GM06990 (cell line): ENCODE data around the gene BAD.

Source experiments
- DNase-seq: peaks from one replicate; pipeline ENCODE4 v3.0.0-alpha.2; 2011; ENCODE audit not compliant: insufficient read length; ENCODE audit errors: extremely low read depth
- H3K27me3 ChIP-seq: replicated peaks from 2 replicates; pipeline ENCODE4 v1.6.0; 2011; ENCODE audit warnings: low read length; ENCODE audit not compliant: control insufficient read depth, insufficient read depth
- H3K36me3 ChIP-seq: 2 replicates; pipeline ENCODE4 v1.5.1; 2011; ENCODE audit warnings: low read length; ENCODE audit not compliant: control insufficient read depth, insufficient read depth
- H3K4me3 ChIP-seq: replicated peaks from 2 replicates; pipeline ENCODE4 v1.5.1; 2011; ENCODE audit warnings: low read depth, mild to moderate bottlenecking, control low read depth, low read length
- TF ChIP-seq, protein P1 (sequence below): IDR thresholded peaks from 2 replicates; pipeline ENCODE4 v1.5.1; 2011; ENCODE audit warnings: low read length, control low read depth, mild to moderate bottlenecking, inconsistent platforms; ENCODE audit not compliant: insufficient read depth, poor library complexity, severe bottlenecking

The BAD gene

DNA sequence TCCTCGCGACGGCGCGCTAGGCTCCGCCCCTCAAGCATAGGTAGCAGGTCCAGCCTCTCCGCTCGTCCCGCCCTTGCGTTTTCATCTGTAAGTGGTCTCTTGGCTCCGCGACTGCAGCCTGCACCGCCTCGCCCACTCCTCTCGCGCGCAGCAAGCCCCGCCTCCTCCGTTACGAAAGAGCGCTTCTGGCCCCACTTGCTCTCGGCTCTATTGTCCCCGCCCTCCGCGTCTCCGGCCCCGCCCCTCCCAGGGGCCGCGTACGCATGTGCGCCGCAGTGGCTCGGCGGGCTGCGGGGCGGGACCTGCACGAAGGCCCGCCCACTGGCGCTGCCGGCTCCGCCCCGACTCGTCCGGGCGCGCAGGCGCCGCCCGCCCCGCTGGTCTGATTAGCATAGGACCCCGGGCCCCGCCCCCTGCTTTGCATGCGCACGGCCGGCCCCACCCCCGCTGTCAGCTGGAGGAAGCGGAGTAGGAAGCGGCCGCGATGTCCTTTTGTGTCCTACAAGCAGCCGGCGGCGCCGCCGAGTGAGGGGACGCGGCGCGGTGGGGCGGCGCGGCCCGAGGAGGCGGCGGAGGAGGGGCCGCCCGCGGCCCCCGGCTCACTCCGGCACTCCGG is 20.7 kb upstream of the BAD start, which contains the start of gene ESRRA:
Gene ESRRA, plus strand, starts transcription at position 450 of the 616 bp plus-strand sequence. CDS start 1,656 bp downstream, outside the sequence.
- peak; percentile 99 for DNase-seq
- H3K36me3 ChIP-seq, result peaks cover 3% of the 10 kb centered on the region
- no peaks in the 10 kb centered on the region; the same call in 1 of the 2 replicates for H3K27me3 ChIP-seq
- peak within 1 kb of the TSS; percentile 83 for H3K4me3 ChIP-seq
- TF ChIP-seq, protein P1, sequence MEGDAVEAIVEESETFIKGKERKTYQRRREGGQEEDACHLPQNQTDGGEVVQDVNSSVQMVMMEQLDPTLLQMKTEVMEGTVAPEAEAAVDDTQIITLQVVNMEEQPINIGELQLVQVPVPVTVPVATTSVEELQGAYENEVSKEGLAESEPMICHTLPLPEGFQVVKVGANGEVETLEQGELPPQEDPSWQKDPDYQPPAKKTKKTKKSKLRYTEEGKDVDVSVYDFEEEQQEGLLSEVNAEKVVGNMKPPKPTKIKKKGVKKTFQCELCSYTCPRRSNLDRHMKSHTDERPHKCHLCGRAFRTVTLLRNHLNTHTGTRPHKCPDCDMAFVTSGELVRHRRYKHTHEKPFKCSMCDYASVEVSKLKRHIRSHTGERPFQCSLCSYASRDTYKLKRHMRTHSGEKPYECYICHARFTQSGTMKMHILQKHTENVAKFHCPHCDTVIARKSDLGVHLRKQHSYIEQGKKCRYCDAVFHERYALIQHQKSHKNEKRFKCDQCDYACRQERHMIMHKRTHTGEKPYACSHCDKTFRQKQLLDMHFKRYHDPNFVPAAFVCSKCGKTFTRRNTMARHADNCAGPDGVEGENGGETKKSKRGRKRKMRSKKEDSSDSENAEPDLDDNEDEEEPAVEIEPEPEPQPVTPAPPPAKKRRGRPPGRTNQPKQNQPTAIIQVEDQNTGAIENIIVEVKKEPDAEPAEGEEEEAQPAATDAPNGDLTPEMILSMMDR, result no peak

GRCh38 chr11:64304316-64305072 is 20.0 kb upstream of the BAD start:
- peak overlapping the region; percentile 80 for H3K4me3 ChIP-seq
- no peaks in the 10 kb centered on the region; the same call in 1 of the 2 replicates for H3K27me3 ChIP-seq
- H3K36me3 ChIP-seq, result peaks cover 3% of the 10 kb centered on the region
- peak; percentile 87 for DNase-seq
- TF ChIP-seq, protein P1, result peak; percentile 93

DNA sequence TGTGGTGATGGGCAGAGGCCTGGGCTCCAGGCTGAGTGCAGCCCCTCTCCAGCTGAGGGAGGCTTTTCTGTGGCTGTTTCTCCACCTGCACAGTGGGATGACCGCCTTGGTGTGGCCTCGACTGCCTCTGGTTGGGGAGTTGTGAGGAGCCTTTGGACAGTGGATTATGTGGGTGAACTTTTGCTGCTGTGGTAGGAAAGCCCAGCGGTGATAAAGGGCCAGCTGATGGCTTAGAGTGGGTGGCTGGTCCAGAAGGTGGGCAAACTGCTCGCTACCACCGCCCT is 19.5 kb upstream of the BAD start:
- DNase-seq, result no peak
- Histone ChIP-seq H3K27me3 (no peaks in the 10 kb centered on the region; the same call in 1 of the 2 replicates), H3K4me3 (peak overlapping the region; percentile 80), H3K36me3 (peaks cover 3% of the 10 kb centered on the region)
- TF ChIP-seq, protein P1, result no peak

DNA sequence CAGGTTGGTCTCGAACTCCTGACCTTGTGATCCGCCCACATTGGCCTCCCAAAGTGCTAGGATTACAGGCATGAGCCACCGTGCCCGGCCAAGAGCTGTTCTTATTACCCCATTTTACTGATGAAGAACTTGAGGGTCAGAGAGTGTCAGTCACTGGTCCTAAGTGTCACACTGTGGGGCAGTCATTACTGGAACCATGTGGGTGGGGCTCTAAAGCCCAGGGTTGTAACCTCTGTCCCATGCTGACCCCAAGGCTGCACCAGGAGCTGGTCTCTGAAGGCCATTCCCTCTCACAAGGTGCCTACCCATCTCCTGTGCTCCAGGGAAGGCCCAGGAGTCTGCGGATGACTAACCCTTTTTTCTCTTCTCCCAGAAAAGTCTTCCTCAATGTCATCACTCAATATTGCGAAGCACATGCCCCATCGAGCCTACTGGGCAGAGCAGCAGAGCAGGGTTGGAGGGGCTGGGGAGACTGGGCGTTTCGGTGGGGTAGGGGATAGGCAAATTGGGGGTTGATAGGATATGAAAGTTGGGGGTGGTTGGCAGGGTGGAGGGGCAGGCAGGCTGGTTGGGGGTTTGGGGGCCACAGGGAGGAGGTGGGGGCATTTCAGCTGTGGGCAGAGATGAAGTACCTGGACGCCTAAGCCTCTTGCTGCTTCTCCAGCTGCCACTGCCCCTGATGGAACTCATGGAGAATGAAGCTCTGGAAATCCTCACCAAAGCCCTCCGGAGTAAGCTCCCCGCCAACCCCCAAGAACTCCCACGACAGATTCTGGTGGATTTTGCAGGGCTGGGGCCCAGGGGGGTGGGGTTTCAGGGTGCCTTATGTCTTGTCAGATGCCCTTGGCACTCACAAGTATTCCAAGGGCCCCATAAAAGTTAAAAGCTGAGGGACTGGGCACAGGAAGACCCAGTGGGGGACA is 18.9 kb upstream of the BAD start:
- H3K27me3 ChIP-seq, result no peaks in the 10 kb centered on the region; the same call in none of the 2 replicates
- peak overlapping the region; percentile 80 for H3K4me3 ChIP-seq
- DNase-seq, result no peak
- peaks cover 3% of the 10 kb centered on the region for H3K36me3 ChIP-seq
- TF ChIP-seq, protein P1, result no peak

DNA sequence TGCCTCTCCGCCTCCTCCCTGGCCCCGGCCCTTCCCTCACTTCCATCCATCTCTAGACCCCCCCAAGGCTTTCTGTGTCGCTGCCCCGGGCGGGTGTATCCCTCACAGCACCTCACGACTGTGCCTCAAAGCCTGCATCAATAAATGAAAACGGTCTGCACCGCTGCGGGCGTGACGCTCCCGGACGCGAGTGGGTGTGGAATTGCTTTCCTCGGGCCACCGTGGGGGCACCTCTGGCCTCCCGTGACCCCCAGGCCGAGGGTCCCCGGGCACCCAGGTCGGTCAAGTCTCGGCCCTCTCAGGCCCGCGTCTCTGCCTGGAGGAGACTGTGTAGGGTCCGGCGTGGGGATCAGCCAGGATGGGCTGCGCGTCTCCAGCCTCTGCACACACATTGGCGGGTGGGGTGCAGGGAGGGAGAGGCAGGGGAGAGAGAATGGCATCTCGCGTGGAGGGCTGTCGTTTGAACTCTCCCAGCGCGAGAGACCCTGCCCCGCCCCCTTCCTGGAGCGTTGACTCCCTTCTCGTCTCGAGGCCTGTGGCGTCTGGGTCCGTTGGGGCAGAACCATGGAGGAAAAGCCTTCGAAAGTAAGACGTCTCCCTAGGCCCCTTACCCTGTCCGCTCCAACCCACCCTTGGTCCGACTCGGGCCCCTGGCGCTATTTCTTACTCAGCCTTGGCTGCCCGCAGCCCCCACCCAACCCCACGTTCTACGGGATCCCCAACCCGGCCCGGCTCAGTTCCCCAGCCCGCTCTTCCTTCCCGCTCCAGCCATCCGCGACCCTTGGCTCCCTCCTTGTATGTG is 15.6 kb upstream of the BAD start, which contains the start of gene CATSPERZ:
Gene CATSPERZ, plus strand, starts transcription at position 512 of the 802 bp plus-strand sequence. Its CDS starts 53 bp downstream, at position 565.
- peak; percentile 9 for DNase-seq
- Histone ChIP-seq H3K36me3 (no peaks in the 10 kb centered on the region), H3K27me3 (peaks cover 3% of the 10 kb centered on the region), H3K4me3 (peak within 1 kb of the TSS; percentile 25)
- TF ChIP-seq, protein P1, result peak; percentile 21
